HEK293T (cell line): ENCODE data around the gene DBNDD2.

Source experiments
- FOXK2 ChIP-seq: fragments of 450-650 bp; IDR thresholded peaks from 2 replicates; pipeline ENCODE4 v1.6.1; 2016; ENCODE audit warnings: mild to moderate bottlenecking
- LEF1 ChIP-seq: fragments of 450-650 bp; IDR thresholded peaks from 2 replicates; pipeline ENCODE4 v1.6.1; 2017; ENCODE audit warnings: mild to moderate bottlenecking, borderline replicate concordance
- NFRKB ChIP-seq: fragments of 450-650 bp; IDR thresholded peaks from 2 replicates; pipeline ENCODE4 v1.6.1; 2016; ENCODE audit warnings: mild to moderate bottlenecking, moderate library complexity
- SUZ12 ChIP-seq: fragments of 450-650 bp; IDR thresholded peaks from 2 replicates; pipeline ENCODE4 v1.6.1; 2016; ENCODE audit warnings: mild to moderate bottlenecking

DNA sequence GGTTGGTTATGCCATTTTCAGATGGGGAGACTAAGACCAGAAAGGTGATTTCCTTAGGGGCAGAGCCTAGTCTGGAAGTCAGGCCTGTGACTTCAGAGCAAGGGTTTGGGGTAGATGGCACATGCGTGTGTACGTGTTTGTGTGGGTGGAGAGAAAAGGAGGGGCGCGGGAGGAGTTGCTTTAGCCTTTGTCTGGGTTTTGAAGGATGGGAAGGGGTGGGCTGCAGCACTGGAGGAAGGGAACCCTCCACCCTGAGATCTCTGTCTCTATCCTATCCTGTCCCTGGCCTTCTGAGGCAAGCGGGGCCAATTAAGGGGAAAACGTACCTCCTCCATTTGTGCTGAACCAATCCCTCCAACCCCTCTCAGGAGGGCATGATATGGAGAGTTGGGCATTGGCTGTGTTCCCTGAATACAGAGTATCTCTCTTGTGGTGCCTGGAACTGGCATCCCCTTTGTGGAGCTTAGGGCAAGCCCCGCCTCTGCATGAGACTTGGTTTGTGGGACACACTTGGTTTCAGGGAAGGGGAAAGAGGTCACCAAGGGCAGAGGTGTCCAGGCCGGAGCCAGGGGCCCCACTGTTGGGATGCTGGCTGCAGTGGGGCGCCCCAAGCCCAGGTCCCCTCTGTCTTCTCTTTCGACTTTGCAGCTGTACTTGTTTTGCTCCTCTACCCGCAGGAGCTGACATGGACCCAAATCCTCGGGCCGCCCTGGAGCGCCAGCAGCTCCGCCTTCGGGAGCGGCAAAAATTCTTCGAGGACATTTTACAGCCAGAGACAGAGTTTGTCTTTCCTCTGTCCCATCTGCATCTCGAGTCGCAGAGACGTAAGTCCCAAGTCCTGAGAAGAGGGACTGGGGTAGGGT lies at the start of gene DBNDD2:
- no peak for TF ChIP-seq SUZ12
- no peak for TF ChIP-seq NFRKB
- no peak for TF ChIP-seq FOXK2
- no peak for TF ChIP-seq LEF1
